Sigmoid colon (tissue), 7 donors: ENCODE data around the gene CST8. TPM values are rescaled to one million over a fixed set of nuclear protein-coding genes. Genes with fewer than 3 reads are reported as not detected.

Experiments
- DNase-seq: peaks from one replicate; pipeline ENCODE4 v3.0.0-alpha.2; 2019
- H3K27ac ChIP-seq, 4 donors: fragments of 200-600 bp; sonication (generic); one replicate each; pipeline ENCODE4 v1.5.1; 2016 to 2019; ENCODE audit warnings: mild to moderate bottlenecking in 1 of 4
- H3K27me3 ChIP-seq, 3 donors: fragments of 200-600 bp; sonication (generic); one replicate each; pipeline ENCODE4 v1.5.1; 2019; ENCODE audit warnings: mild to moderate bottlenecking in 1 of 3
- H3K36me3 ChIP-seq, 4 donors: fragments of 200-600 bp; sonication (generic); one replicate each; pipeline ENCODE4 v1.5.1; 2016 to 2019
- H3K4me1 ChIP-seq, 4 donors: fragments of 200-600 bp; sonication (generic); one replicate each; pipeline ENCODE4 v1.5.1; 2017 to 2019
- H3K4me3 ChIP-seq, 4 donors: fragments of 200-600 bp; sonication (generic); one replicate each; pipeline ENCODE4 v1.5.1; 2017 to 2019; ENCODE audit warnings: mild to moderate bottlenecking in 2 of 4, moderate library complexity in 1 of 4
- H3K9me3 ChIP-seq, 4 donors: fragments of 200-600 bp in 3 of 4; sonication (generic) in 3 of 4; one replicate each; pipeline versions ENCODE4 v1.5.1 to v1.6.1; 2013 to 2019
- EP300 ChIP-seq, 4 donors: sonication (generic); formaldehyde crosslinking; IDR thresholded peaks; one replicate each; pipeline ENCODE4 v1.6.1; 2017; ENCODE audit warnings: antibody characterized with exemption in 4 of 4
- POLR2A ChIP-seq, 2 donors: fragments of 450-650 bp; IDR thresholded peaks; one replicate each; pipeline ENCODE4 v1.6.1; 2016; ENCODE audit warnings: antibody characterized with exemption in 2 of 2, mild to moderate bottlenecking in 2 of 2, moderate library complexity in 2 of 2
- POLR2AphosphoS5 ChIP-seq, 4 donors: sonication (generic); formaldehyde crosslinking; IDR thresholded peaks; one replicate each; pipeline ENCODE4 v1.6.1; 2017; ENCODE audit warnings: antibody characterized with exemption in 4 of 4
- WGBS, 2 donors: extraction: QIAGEN DNeasy Blood & Tissue Kit; methylation state at CpG; one replicate each; pipeline ENCODE4 v1.1.7; 2013; 5-methylcytosine and 5-hydroxymethylcytosine counted together
- intact Hi-C: fragments of 100-400 bp; cut with DNase I; formaldehyde crosslinking; loops from one replicate; pipeline ENCODE4 v1.15.1; 2023
- polyA plus RNA-seq, 3 donors: library from polyadenylated mRNA; stranded (reverse); fragments of 200-250 nt; gene quantifications; one replicate each; pipeline ENCODE4 v1.2.3, GENCODE V29; 2013
- total RNA-seq, 4 donors: library from RNA; depleted of rRNA; stranded (reverse); fragments of >200 nt; gene quantifications; one replicate each; pipeline ENCODE4 v1.1.0, GENCODE V29; 2016
- TF ChIP-seq, protein P1 (sequence below), 4 experiments: fragments of 450-650 bp in 3 of 4; fragments of 200-600 bp in 1 of 4; IDR thresholded peaks; one replicate each; pipeline ENCODE4 v1.5.1; 2016 to 2019; ENCODE audit warnings: antibody characterized with exemption in 4 of 4, mild to moderate bottlenecking in 3 of 4, moderate library complexity in 2 of 4
- donor health status: healthy with polysubstance abuse.
- donor health status: Bipolar disorder and iron deficiency.
- donor health status: healthy.

CST8 gene
- total and polyA plus RNA-seq, 7 donors, result not detected

DNA sequence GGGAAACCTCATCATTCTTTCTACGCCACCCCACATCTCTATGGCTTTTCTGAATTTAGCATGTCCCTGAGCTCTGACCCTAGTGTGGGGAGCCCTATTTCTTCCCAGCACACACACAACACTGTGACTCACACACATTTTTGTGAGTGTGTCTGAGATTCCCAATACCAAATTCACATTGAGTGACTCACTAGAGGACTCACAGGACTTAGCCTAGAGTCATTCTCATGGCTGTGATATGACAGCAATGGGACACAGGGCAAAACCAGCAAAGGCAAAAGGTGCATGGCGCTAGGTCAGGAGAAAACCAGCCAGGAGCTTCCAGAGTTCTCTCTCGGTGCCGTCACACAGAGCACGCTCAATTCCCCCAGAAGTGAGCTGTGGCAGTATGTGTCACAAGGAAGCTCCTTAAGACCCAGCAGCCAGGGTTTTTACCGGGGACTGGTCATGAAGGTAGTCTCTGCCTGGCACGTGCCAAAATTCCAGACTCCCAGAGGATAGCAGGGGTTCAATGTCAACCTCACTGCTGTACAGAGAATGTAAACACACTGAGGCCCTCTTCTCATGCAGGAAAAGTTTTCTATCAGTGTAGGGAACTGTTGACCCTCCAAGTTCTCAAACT is 45.2 kb upstream of the CST8 start:
- no peak for DNase-seq
- H3K27ac ChIP-seq, result peak overlapping the region in 2 of 4 donors; percentile 50 to 67
- no peak overlapping the region for H3K4me3 ChIP-seq
- no peaks in the 10 kb centered on the region for H3K9me3 ChIP-seq
- H3K27me3 ChIP-seq, result no peaks in the 10 kb centered on the region
- H3K4me1 ChIP-seq, result peaks cover 0 to 35% (median 4%) of the 10 kb centered on the region in 4 donors
- no peaks in the 10 kb centered on the region for H3K36me3 ChIP-seq
- 90 to 92% methylated on average over 7 of the region's 7 CpGs for WGBS, 2 donors
- intact Hi-C loops, result no loop called here
- TF ChIP-seq POLR2AphosphoS5 (IDR thresholded peaks at IDR 0.05) (no peak), EP300 (IDR thresholded peaks at IDR 0.05) (no peak), POLR2A (IDR thresholded peaks at IDR 0.05) (no peak)
- TF ChIP-seq, protein P1, sequence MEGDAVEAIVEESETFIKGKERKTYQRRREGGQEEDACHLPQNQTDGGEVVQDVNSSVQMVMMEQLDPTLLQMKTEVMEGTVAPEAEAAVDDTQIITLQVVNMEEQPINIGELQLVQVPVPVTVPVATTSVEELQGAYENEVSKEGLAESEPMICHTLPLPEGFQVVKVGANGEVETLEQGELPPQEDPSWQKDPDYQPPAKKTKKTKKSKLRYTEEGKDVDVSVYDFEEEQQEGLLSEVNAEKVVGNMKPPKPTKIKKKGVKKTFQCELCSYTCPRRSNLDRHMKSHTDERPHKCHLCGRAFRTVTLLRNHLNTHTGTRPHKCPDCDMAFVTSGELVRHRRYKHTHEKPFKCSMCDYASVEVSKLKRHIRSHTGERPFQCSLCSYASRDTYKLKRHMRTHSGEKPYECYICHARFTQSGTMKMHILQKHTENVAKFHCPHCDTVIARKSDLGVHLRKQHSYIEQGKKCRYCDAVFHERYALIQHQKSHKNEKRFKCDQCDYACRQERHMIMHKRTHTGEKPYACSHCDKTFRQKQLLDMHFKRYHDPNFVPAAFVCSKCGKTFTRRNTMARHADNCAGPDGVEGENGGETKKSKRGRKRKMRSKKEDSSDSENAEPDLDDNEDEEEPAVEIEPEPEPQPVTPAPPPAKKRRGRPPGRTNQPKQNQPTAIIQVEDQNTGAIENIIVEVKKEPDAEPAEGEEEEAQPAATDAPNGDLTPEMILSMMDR (IDR thresholded peaks at IDR 0.05), result no peak

DNA sequence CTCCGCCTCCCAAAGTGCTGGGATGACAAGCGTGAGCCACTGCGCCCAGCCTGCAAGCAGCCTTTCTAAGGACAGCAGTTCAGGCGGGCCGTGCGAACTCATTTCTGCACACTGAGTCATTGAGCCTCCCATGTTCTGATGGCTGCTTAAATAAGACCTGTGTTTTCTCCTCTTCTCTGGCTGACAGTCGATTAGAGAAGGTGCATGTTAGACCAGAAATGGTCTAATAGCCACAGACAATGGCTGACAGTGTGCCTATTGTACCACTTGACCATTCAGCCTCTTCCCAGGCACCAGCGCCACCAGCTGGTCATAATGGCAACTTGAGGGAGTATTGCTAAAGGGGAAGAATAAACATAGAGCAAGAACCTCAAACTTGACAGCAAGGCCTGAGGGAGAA is 44.4 kb upstream of the CST8 start:
- no peaks in the 10 kb centered on the region for H3K27me3 ChIP-seq
- peak overlapping the region in 2 of 4 donors; percentile 50 to 67 for H3K27ac ChIP-seq
- H3K4me1 ChIP-seq, result peaks cover 0 to 39% (median 5%) of the 10 kb centered on the region in 4 donors
- H3K36me3 ChIP-seq, result no peaks in the 10 kb centered on the region
- no peaks in the 10 kb centered on the region for H3K9me3 ChIP-seq
- WGBS, 2 donors, result 77 to 81% methylated on average over 8 of the region's 8 CpGs
- no peak for DNase-seq
- intact Hi-C loops, result no loop called here
- TF ChIP-seq POLR2AphosphoS5 (IDR thresholded peaks at IDR 0.05) (peak in 2 of 4 donors; percentile 51 to 69), POLR2A (IDR thresholded peaks at IDR 0.05) (no peak), EP300 (IDR thresholded peaks at IDR 0.05) (peak in 1 of 4 donors; percentile 15)
- TF ChIP-seq, protein P1 (IDR thresholded peaks at IDR 0.05), result peak; percentile 16 to 40 (median 26)
- H3K4me3 ChIP-seq, result no peak overlapping the region

DNA sequence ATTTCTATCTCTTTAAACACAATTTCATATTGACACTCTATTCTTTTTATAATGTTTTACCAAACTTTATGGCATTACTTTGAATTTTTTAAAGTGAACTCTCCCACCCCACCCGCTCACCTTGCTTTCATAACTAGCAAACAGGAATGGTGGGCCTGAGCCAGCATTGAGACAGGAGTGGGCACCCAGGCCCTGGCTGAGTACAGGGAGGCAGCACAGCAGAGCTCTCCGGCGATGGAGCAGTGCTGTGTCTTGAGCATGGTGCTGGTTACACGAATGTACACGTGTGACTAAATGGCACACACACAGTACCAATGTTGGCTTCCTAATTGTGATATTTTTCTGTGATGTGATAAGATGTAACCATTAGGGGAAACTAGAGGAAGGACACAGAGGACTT is 42.8 kb upstream of the CST8 start:
- Histone ChIP-seq H3K27ac (no peak overlapping the region), H3K4me1 (peaks cover 0 to 50% (median 15%) of the 10 kb centered on the region in 4 donors), H3K9me3 (no peaks in the 10 kb centered on the region), H3K27me3 (no peaks in the 10 kb centered on the region), H3K36me3 (no peaks in the 10 kb centered on the region), H3K4me3 (no peak overlapping the region)
- 80 to 91% methylated on average over 5 of the region's 5 CpGs for WGBS, 2 donors
- intact Hi-C loops, result no loop called here
- TF ChIP-seq EP300 (IDR thresholded peaks at IDR 0.05) (no peak), POLR2A (IDR thresholded peaks at IDR 0.05) (no peak), POLR2AphosphoS5 (IDR thresholded peaks at IDR 0.05) (no peak)
- TF ChIP-seq, protein P1 (IDR thresholded peaks at IDR 0.05), result no peak
- no peak for DNase-seq

DNA sequence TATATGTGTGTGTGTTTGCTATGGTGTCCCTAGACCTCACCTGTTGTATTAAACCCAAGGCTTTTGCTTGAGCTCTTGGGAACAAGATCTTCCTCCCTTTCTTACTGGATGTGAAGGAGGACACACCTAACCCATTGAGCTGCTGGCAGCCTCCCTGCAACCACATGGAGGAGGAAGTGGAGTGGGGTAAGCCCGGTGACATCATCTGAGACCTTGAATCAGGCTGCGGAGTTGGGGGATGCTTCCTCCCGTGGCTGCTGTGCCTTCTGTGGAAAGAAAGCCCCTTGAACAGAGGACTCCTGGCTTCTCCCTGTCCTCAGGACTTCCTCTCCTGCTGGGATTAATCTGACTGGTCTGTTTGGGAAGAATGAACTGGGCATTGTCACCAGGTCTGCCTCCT is 41.5 kb upstream of the CST8 start:
- Histone ChIP-seq H3K9me3 (no peaks in the 10 kb centered on the region), H3K4me3 (no peak overlapping the region), H3K36me3 (no peaks in the 10 kb centered on the region), H3K27me3 (no peaks in the 10 kb centered on the region), H3K27ac (no peak overlapping the region), H3K4me1 (peaks cover 0 to 44% (median 12%) of the 10 kb centered on the region in 4 donors)
- intact Hi-C loops, result no loop called here
- WGBS, 2 donors, result 22 to 51% methylated on average over 3 of the region's 3 CpGs
- TF ChIP-seq, protein P1 (IDR thresholded peaks at IDR 0.05), result no peak
- no peak for DNase-seq

DNA sequence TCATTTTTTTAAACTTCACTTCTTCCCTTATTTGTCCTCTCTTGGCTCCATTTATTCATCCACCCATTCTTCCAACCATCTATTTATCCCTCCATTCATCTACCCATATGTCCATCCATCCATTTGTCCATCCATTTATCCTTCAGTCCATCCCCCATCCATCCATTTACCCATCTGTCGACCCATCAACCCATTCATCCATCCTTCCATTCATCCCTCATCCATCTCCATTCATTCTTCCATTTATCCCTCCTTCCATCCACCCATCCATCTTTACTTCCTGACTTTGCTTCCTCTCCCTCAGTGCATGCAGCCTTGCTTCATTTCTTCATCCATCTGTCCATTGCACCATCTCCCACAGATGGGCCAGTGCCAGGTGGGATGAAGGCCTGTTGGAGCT is 40.0 kb upstream of the CST8 start:
- DNase-seq, result no peak
- H3K27me3 ChIP-seq, result no peaks in the 10 kb centered on the region
- intact Hi-C loops, result no loop called here
- WGBS, 2 donors, result 87 to 94% methylated on average over 1 of the region's 1 CpG
- peaks cover 0 to 30% (median 12%) of the 10 kb centered on the region in 4 donors for H3K4me1 ChIP-seq
- H3K27ac ChIP-seq, result no peak overlapping the region
- H3K4me3 ChIP-seq, result no peak overlapping the region
- H3K36me3 ChIP-seq, result no peaks in the 10 kb centered on the region
- TF ChIP-seq POLR2A (IDR thresholded peaks at IDR 0.05) (no peak), EP300 (IDR thresholded peaks at IDR 0.05) (no peak), POLR2AphosphoS5 (IDR thresholded peaks at IDR 0.05) (no peak)
- TF ChIP-seq, protein P1 (IDR thresholded peaks at IDR 0.05), result no peak
- no peaks in the 10 kb centered on the region for H3K9me3 ChIP-seq
